GM12891 (cell line): ENCODE measurements around the gene EIF3J.

Source experiments
- PAX5 ChIP-seq: IDR thresholded peaks from 2 replicates; pipeline ENCODE4 v1.6.1; 2011; ENCODE audit warnings: low read length, moderate library complexity, mild to moderate bottlenecking; ENCODE audit not compliant: insufficient read depth, severe bottlenecking
- POLR2A ChIP-seq: IDR thresholded peaks from 2 replicates; pipeline ENCODE4 v1.6.1; 2011; ENCODE audit warnings: low read depth, low read length, control low read depth
- POLR2AphosphoS5 ChIP-seq: IDR thresholded peaks from 2 replicates; pipeline ENCODE4 v1.6.1; 2011; ENCODE audit warnings: low read depth, low read length, control low read depth
- POU2F2 ChIP-seq: IDR thresholded peaks from 2 replicates; pipeline ENCODE4 v1.6.1; 2011; ENCODE audit warnings: low read depth, mild to moderate bottlenecking, control low read depth, low read length, moderate library complexity
- SPI1 ChIP-seq: IDR thresholded peaks from 2 replicates; pipeline ENCODE4 v1.6.1; 2011; ENCODE audit warnings: low read depth, low read length, control low read depth
- TAF1 ChIP-seq: IDR thresholded peaks from 2 replicates; pipeline ENCODE4 v1.6.1; 2011; ENCODE audit warnings: low read depth, low read length, control low read depth

DNA sequence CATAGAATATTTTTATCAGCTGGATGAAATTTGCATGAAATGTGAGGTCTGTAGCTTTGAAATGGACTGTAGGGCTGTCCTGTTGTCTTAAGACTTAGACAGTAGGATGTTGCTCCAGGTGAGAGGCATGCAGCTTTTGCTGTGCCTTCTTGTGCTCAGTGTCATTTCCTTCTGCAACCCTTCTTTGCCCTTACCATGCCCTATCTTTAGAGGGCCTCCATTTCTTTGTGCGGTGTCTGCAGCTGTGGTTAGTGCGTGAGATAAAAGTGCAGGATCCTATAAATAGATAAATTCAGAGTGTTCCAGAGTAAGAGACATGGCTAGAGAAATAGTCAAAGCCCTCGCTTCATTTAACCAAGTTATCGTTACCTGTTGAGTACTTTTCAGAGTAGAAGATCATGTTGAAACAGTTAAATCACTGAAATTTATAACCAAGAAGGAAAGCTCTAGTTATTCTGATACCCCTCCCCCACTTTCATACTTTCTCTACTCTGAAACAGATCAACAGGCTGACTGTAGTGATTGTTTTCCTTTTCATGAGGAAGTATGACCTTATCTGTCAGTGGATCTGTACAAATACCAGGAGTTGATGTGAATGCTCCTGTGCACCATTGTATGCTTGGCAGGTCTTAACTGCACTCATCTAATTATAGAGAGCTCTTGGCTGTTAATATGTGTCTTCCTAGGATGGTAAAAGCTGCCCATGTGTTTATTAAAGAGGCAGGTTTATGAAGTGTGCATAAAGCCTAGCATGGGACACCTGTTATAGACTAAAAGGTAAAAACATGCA, 18.2 kb downstream of the EIF3J start:
- TF ChIP-seq POLR2A: no peak
- TF ChIP-seq SPI1: no peak
- no peak for TF ChIP-seq TAF1
- TF ChIP-seq POLR2AphosphoS5: no peak
- no peak for TF ChIP-seq POU2F2
- TF ChIP-seq PAX5: no peak
